VCaP (cell line): ENCODE measurements around the gene SACM1L.
A peak's percentile ranks its signal among the peaks of the same experiment; 100 is the strongest.

Experiments
- H3K27ac ChIP-seq: fragments of 450-650 bp; 2 replicates; pipeline ENCODE4 v1.5.1; 2017
- TF ChIP-seq, protein P1 (sequence below): fragments of 450-650 bp; conservative IDR thresholded peaks from 2 replicates; pipeline ENCODE4 v1.5.1; 2017; ENCODE audit warnings: mild to moderate bottlenecking, moderate library complexity

Gene SACM1L

DNA sequence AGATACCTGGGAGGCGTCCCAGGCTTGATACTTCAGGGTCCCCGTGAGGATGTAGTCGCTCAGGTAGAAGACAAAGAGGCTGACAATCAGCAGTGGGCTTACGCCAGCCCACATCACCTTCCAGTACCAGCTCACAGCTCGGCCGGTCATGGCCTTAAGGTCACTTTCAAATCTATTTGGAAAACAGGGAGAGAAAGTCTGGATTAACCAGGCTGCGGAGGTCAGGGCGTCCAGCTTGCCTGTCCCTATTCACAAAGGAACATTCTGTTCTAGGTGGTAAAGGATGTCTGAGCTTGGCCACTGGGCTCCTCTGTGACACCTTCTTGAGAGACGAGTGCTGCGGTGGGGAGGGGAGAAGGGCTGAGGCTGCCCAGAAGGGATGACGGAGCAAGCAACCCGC lies 70.7 kb downstream of the SACM1L start:
- TF ChIP-seq, protein P1, sequence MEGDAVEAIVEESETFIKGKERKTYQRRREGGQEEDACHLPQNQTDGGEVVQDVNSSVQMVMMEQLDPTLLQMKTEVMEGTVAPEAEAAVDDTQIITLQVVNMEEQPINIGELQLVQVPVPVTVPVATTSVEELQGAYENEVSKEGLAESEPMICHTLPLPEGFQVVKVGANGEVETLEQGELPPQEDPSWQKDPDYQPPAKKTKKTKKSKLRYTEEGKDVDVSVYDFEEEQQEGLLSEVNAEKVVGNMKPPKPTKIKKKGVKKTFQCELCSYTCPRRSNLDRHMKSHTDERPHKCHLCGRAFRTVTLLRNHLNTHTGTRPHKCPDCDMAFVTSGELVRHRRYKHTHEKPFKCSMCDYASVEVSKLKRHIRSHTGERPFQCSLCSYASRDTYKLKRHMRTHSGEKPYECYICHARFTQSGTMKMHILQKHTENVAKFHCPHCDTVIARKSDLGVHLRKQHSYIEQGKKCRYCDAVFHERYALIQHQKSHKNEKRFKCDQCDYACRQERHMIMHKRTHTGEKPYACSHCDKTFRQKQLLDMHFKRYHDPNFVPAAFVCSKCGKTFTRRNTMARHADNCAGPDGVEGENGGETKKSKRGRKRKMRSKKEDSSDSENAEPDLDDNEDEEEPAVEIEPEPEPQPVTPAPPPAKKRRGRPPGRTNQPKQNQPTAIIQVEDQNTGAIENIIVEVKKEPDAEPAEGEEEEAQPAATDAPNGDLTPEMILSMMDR, result no peak
- H3K27ac ChIP-seq, result no peak overlapping the region

DNA sequence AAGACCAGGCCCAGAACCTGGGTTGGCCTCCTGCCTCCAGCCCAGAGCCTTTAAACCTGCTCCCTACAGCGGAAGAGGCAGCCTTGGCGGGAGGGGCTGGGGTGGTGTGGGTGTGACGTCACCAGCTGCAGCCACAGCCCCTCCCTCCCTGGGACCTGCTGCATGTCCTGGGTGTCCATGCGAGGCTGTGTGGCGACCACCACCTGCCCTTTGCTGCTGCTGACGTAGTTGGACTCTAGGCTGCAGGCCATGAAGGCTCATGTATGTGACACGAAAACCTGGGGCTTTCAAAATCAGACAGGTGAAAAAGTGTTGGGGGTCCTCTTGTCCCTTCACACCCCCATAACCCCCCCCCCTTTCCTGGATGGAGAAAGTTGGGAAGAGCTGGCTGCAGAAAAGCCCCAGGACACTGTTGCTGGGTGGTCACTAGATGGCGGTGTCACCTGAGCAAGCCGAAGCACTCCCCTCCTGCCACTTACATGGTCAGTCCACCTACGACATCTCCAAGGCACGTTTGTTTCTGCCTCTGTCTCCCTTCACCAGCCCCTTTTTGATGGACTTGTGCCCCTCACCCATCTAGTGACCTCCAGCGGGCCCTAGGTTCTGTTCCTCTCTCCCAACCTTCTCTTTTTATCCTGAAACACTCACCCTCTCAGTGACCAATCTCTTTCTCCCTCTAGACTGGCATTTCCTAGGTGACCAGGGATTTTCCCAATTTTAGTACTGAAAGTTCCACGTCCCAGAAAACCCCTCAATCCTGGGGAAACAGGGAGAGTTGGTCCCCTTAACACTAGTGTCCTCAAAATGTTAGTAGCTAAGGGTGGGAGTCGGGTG lies 71.9 kb downstream of the SACM1L start:
- TF ChIP-seq, protein P1, result peak; percentile 95
- H3K27ac ChIP-seq, result no peak overlapping the region; the same call in 1 of the 2 replicates

DNA sequence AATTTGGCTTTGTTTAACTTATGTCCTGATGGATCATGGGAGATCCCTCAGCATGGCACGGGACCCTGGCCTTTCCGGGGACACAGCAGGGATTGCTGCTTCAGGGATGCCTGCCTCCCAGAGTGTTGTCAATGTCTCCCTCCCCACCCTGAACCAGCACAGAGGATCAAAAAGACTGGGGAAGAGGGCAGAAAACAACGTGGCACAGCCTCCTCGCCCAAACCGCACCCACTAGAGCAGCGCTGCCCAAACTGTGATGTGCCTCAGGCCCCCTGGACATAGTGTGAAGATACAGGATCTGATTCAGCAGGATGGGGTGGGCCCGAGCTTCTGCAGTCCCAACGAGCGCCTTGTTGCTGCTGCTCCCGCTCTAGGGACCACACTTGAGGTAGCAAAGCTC lies 72.6 kb downstream of the SACM1L start:
- TF ChIP-seq, protein P1, result no peak
- no peak overlapping the region; the same call in 1 of the 2 replicates for H3K27ac ChIP-seq

DNA sequence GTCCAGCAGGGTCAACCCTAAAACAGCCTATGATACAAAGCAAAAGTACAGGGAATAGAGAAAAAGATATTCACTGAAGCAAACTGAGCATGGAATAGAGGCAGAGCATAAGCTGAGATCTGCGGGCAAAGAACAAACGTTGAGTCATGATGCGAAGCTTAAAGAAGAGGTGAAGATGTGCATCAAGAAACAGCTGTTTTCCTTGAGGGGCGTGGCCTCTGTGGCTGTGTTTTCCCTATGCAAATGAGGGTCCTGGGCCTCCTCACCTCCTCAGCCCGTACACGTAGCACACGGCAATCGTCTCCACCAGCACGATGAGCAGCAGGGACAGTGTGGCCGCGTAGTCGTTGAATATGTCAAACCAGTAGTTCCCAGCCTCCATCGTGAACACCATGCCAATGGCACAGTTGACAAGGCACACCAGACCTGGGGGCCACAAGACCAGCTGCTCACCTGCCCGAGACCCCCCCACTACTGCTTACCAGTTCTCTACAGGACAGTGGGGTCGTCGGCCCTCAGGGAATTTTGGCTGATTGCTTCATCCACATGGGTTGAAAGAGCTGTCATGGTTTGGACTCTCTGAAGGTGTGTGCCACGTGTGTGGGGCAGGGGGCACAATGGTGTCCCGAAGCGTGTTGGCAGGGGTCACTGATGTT lies 73.6 kb downstream of the SACM1L start:
- no peak overlapping the region for H3K27ac ChIP-seq
- TF ChIP-seq, protein P1, result no peak

DNA sequence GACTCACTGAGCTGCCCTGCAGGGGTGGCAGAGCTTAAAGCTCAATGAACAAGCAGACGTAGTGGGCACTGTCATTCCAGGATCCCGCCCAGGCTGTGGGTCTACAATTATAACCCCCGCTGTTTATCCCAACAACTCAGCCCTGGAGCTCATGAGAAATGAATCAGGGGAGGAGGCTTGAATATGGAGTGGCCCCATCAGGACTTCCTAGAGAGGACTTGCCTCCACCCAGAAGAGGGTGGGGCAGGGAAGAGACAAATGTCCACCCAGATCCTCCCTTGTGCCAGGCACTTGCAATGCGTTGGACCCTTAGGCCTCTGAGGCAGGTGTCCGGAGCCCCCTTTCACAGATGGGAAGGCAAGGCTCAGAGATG lies 74.1 kb downstream of the SACM1L start:
- no peak overlapping the region for H3K27ac ChIP-seq
- TF ChIP-seq, protein P1, result no peak

DNA sequence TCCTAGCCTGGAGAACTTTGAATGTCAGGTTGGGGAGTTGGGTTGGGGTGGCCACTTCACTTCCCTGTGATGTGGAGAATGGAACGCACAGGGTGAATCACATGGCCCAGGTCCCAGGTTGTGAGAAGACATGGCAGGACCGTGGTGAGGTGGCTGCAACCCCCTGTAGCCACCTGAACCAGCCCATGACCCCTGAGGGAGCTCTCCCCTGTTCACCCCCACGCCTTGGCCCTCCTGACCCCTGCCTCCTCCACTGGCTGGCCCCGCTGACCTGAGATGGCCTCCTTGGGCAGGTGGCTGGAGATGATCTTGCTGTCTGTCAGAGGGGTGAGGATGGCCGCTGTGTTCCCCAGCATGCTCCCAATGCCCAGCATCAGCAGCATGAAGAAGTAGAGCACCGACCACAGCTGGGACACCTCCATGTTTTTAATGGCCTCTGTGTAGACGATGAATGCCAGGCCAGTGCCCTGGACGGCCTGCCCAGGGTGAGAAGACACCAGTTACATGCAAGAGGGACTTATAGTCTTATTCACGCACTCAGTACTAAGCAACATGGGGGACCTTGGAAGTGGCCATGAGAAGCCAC lies 76.2 kb downstream of the SACM1L start:
- no peak overlapping the region for H3K27ac ChIP-seq
- TF ChIP-seq, protein P1, result no peak

DNA sequence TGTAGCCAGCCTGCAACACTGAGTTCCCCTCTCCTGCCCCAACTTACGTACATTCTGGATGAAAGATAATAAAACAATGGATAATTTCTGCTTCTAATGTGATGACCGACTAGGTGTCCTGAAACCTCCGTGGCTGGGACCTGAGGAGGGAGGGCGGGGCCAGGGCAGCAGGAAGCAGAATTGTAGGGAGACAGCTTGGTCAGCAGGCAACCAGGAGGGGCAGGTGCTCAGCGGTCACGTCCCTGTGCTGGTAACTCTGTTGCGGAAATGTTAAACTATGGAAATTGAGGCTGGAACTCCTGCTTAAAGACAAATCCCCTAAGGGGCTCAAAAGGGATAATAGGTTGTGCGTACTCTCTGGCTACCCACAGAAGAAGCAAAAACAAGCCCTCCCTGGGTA lies 76.8 kb downstream of the SACM1L start:
- TF ChIP-seq, protein P1, result no peak
- no peak overlapping the region for H3K27ac ChIP-seq
